Stimulated activated naive CD4-positive, alpha-beta T cell treated with Interleukin-2 at 50 U/mL for 16 hours (primary cell): ENCODE measurements around the gene JAKMIP3.

Experiments
- DNase-seq: peaks from one replicate; lab custom pipeline; 2025; lab: John Stamatoyannopoulos, UW

Gene JAKMIP3

GRCh38 chr10:132099389-132100090 lies 33.8 kb downstream of the JAKMIP3 start:
- no peak for DNase-seq

DNA sequence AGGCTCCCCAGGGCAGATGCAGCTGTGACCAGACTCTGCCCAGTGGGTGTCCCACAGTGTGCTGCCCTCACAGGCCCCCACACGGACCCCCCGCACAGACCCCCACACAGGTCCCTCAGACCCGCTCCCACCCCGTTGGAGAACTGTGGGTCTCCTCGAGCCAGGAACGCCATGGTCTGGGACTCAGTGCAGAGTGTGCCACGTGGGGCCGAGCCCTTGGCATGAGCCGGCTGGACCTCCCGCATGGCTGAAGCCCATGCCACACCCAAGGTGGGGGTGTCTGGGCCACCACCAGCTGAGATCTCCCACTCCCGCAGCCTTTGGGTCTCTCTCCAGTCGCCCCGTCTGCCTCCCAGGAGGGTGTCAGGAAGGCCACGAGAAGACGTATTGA lies 34.3 kb downstream of the JAKMIP3 start:
- DNase-seq, result no peak

DNA sequence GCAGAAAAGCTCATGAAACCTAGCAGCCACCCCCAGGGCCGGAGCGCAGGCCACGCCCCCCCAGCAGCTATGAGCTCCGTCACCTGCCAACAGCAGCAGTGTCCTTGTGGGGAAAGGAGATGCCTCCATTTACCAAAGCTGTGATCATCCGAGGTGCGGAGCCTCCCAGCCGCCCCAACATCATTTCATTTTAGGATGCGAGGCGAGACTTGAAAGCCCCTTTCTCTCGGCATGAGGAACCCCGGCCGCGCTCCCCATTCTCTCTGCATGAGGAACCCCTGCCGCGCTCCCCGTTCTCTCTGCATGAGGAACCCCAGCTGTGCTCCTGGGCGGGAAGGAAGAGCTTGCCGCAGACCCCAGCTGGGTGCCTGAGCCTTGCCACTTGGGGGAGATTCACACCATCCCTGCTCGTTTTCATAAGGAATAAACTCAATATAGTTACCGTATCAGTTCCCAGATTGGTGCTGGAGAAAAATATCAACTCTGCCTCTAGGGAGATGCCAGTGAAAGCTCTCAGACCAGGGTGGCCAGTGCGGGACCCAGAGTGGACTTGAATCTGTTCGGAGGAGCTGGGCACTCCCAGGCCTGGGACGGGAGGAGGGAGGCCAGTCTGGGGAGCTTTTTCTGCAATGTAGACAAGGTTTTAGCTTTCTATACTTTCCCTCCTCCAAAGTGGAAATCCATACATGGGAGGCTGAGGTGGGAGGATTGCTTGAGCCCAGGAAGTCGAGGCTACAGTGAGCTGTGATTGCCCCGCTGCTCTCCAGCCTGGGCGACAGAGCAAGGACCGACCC lies 35.0 kb downstream of the JAKMIP3 start:
- no peak for DNase-seq

GRCh38 chr10:132101529-132101928 lies 35.8 kb downstream of the JAKMIP3 start:
- no peak for DNase-seq

- DNase-seq, result no peak
Observed at GRCh38 chr10:132102071-132102716, 36.4 kb downstream of the JAKMIP3 start.

GRCh38 chr10:132102717-132103110 lies 37.0 kb downstream of the JAKMIP3 start:
- DNase-seq, result no peak

- DNase-seq, result no peak
Observed at GRCh38 chr10:132103116-132103910, 37.6 kb downstream of the JAKMIP3 start.

DNA sequence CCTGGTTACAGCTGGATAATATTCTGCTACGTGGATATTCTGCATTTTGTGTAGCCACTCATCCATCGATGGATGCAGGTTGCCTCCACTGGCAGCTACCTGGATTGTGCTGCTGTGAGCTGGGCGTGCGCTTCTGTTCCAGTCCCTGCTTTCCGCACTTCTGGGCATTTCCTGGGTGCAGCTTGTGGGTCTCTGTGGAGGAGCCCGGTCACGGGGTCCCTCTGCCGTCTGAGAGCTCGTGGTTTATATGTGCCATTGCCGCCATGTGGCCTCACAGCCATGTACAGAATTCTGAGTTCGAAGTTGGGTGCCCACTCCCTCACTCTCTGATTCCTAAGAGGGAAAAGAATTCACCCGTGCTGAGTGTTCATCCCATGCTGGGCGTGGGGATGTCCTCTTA lies 38.3 kb downstream of the JAKMIP3 start:
- DNase-seq, result no peak

- no peak for DNase-seq
Observed at GRCh38 chr10:132104471-132105301, 38.9 kb downstream of the JAKMIP3 start.

- DNase-seq, result no peak
Observed at GRCh38 chr10:132105302-132105995, 39.7 kb downstream of the JAKMIP3 start.

DNA sequence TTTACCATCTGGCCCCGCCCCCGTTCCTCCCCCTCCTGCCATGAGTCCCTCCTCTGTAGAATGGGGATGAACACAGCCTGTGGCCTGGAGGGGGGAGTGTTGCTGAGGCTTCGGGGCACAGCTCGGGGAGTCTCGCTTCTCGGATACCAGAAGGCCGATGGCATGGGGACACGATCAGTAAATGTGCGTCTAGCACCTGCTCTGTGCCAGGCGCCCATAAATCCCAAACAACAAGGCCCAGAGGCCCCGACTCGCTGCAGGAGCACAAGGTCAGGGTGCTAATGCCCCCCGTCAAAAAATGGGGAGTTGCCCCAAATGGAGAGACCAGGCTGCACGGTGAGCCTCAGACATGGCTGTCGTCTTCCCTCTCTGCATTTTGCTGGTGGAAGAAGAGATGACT lies 40.7 kb downstream of the JAKMIP3 start:
- no peak for DNase-seq

- no peak for DNase-seq
Observed at GRCh38 chr10:132107186-132107948, 41.6 kb downstream of the JAKMIP3 start.

GRCh38 chr10:132107949-132108877 lies 42.5 kb downstream of the JAKMIP3 start:
- DNase-seq, result no peak

DNA sequence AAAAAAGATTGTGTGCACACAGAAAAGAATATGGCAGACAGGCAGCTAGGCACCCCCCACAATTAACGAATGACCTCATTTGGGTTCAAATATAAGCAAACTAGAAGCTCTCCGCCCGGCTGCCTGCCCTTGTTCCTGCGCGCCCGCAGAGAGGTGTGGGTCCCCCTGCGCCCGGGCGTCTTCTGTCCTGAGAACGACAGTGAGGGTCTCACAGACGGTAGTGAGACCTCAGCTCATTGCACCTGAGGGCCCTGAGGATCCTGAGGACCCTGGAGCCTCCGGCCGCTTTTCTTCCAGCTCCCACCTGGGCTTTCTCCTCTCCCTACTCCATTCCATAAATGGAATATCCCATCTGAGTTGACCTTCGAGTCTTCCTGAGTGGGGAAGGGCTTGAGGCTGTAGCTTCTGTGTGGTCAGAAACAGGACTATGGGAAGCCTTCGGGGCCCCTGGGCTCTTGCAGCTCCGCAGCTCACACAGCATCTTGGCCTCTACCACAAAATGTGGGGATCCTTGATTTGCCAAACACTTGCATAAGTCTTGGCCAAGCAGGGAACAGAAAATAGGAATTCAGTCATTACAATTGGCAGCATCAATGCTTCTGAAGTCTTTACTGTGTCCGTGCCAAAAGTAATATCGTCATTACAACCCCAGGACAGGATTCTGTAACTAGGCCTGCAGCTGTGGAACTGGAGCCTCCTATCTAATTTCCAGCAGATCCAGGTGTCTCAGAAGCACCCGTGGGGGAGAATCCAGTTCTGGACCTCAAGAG lies 43.8 kb downstream of the JAKMIP3 start:
- DNase-seq, result no peak

GRCh38 chr10:132110111-132110521 lies 44.4 kb downstream of the JAKMIP3 start:
- DNase-seq, result no peak

DNA sequence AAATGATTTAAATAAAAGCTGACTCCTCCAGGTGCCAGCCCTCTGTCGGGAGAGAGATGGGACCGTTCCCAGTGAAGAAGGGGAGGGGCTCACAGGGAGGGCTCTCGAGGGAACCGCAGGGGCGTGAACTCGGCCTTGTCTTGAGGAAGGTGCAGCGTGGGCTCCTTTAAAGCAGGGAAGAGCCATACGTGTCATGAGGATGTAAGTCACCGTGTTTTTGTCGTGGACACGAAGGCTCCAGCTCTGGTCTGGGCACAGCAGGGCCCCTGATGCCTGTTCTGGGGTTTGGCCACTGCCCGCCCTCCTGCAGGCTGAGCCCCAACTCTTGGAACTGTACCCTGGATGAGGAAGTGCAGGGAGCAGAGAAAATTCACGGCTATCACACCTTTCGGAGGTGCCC lies 45.0 kb downstream of the JAKMIP3 start:
- DNase-seq, result no peak

GRCh38 chr10:132111121-132111731 lies 45.5 kb downstream of the JAKMIP3 start:
- no peak for DNase-seq
